Hepatocyte (in vitro differentiated cells): ENCODE measurements around the gene CXCL5.

Experiments used
- CTCF ChIP-seq: fragments of 200-600 bp; sonication (generic); IDR thresholded peaks from 2 replicates; pipeline ENCODE4 v1.5.1; 2016; ENCODE audit warnings: antibody characterized with exemption, mild to moderate bottlenecking; ENCODE audit not compliant: poor library complexity
- EZH2 ChIP-seq: fragments of 200-600 bp; sonication (generic); IDR thresholded peaks from 2 replicates; pipeline ENCODE4 v1.6.1; 2016; ENCODE audit warnings: antibody characterized with exemption, mild to moderate bottlenecking, borderline replicate concordance
- EZH2phosphoT487 ChIP-seq: fragments of 200-600 bp; sonication (generic); IDR thresholded peaks from one replicate; pipeline ENCODE4 v1.6.1; 2018; ENCODE audit warnings: antibody characterized with exemption, mild to moderate bottlenecking, low read depth, moderate library complexity; ENCODE audit not compliant: unreplicated experiment, severe bottlenecking

DNA sequence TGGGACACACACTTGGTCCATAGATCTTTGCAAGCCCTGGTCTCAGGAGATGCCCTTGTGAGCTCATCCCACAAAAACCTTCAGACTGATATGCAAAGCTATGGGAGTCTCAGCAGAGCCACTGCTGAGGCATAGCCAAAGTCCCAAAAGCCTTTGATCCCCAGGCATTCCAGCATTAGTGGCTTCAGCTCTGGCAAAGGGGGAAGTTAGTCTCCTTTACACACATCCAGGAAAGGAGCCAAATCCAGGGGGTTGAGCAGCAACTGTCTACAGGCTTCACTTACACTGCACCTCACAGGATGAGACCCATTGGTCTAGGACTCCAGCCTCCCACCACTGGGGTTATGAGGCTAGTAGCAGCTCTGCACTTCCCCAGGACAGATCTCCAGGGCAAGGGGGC, 30.6 kb downstream of the CXCL5 start:
- TF ChIP-seq CTCF: no peak
- no peak for TF ChIP-seq EZH2
- TF ChIP-seq EZH2phosphoT487: no peak
